HepG2 (cell line): ENCODE measurements around the gene EFEMP2. TPM values are rescaled to one million over a fixed set of nuclear protein-coding genes. Genes with fewer than 3 reads are reported as not detected.

Experiments
- AGO2 ChIP-seq: fragments of 200-400 bp; formaldehyde crosslinking; optimal IDR thresholded peaks from 2 replicates; pipeline ENCODE3; 2017; ENCODE audit warnings: mild to moderate bottlenecking, low read depth, low read length, moderate library complexity
- ATRX ChIP-seq: sonication (generic); formaldehyde crosslinking; IDR thresholded peaks from 2 replicates; pipeline ENCODE4 v1.4.0; 2020; ENCODE audit warnings: missing genetic modification reagents, borderline replicate concordance
- CHD2 ChIP-seq: IDR thresholded peaks from 2 replicates; pipeline ENCODE4 v1.6.1; 2011; ENCODE audit warnings: low read depth, low read length, improper control_type of control experiment
- FLYWCH1 ChIP-seq: sonication (generic); formaldehyde crosslinking; IDR thresholded peaks from 2 replicates; pipeline ENCODE4 v1.8.1; 2023; ENCODE audit warnings: mild to moderate bottlenecking, missing genetic modification reagents
- FOSL1 ChIP-seq: sonication (generic); formaldehyde crosslinking; IDR thresholded peaks from 2 replicates; pipeline ENCODE4 v1.9.0; 2021; ENCODE audit warnings: missing genetic modification reagents, borderline replicate concordance
- GABPB1 ChIP-seq: IDR thresholded peaks from 2 replicates; pipeline ENCODE4 v1.6.1; 2016; ENCODE audit warnings: mild to moderate bottlenecking, missing genetic modification reagents, moderate library complexity, missing compliant biosample characterization
- KDM1A ChIP-seq: IDR thresholded peaks from 2 replicates; pipeline ENCODE4 v1.6.1; 2016; ENCODE audit warnings: missing compliant biosample characterization
- MEIS2 ChIP-seq: sonication (generic); formaldehyde crosslinking; IDR thresholded peaks from 2 replicates; pipeline ENCODE4 v1.9.0; 2021; ENCODE audit warnings: mild to moderate bottlenecking, missing genetic modification reagents
- SETDB1 ChIP-seq: sonication (generic); formaldehyde crosslinking; IDR thresholded peaks from 2 replicates; pipeline ENCODE4 v1.5.1; 2020; ENCODE audit warnings: missing genetic modification reagents, mild to moderate bottlenecking, borderline replicate concordance
- U2AF1 ChIP-seq: fragments of 200-400 bp; formaldehyde crosslinking; optimal IDR thresholded peaks from 2 replicates; pipeline ENCODE3; 2017; ENCODE audit warnings: mild to moderate bottlenecking, low read depth, low read length
- ZFP82 ChIP-seq: sonication (generic); formaldehyde crosslinking; IDR thresholded peaks from 2 replicates; pipeline ENCODE4 v1.5.1; 2020; ENCODE audit warnings: mild to moderate bottlenecking, missing genetic modification reagents, borderline replicate concordance
- ZNF20 ChIP-seq: sonication (generic); formaldehyde crosslinking; IDR thresholded peaks from 2 replicates; pipeline ENCODE4 v1.4.0; 2020; ENCODE audit warnings: mild to moderate bottlenecking, moderate library complexity, missing genetic modification reagents
- ZNF605 ChIP-seq: sonication (generic); formaldehyde crosslinking; IDR thresholded peaks from 2 replicates; pipeline ENCODE4 v1.8.0; 2022; ENCODE audit warnings: mild to moderate bottlenecking, missing genetic modification reagents
- ZNF816 ChIP-seq: sonication (generic); formaldehyde crosslinking; IDR thresholded peaks from 2 replicates; pipeline ENCODE4 v1.8.0; 2022; ENCODE audit warnings: missing genetic modification reagents, mild to moderate bottlenecking, borderline replicate concordance
- polyA plus RNA-seq, 8 experiments: library from polyadenylated mRNA; depleted of rRNA in 3 of 8; stranded (reverse) in 7 of 8; unstranded in 1 of 8; fragments of >200 nt; fragmentation: Illumina TruSeq in 4 of 8; extraction: Trizol in 4 of 8; gene quantifications; 2 replicates each; pipeline versions ENCODE4 v1.2.1 to v1.2.3, GENCODE V29; 2011 to 2016; ENCODE audit warnings: low read depth in 4 of 8, missing spikeins in 1 of 8, mixed read lengths in 1 of 8; ENCODE audit not compliant: insufficient read depth in 1 of 8
- total RNA-seq, 5 experiments: library from RNA; depleted of rRNA; stranded (reverse); fragments of >200 nt; fragmentation: Illumina TruSeq; extraction: Trizol; gene quantifications; 2 replicates each; pipeline ENCODE4 v1.2.3, GENCODE V29; 2016; ENCODE audit warnings: low read depth in 1 of 5
- TF ChIP-seq, protein P1 (sequence below): sonication (generic); formaldehyde crosslinking; IDR thresholded peaks from 2 replicates; pipeline ENCODE4 v1.4.0; 2020; ENCODE audit warnings: missing genetic modification reagents
- TF ChIP-seq, protein P2 (sequence below): IDR thresholded peaks from 2 replicates; pipeline ENCODE4 v1.6.1; 2016; ENCODE audit warnings: mild to moderate bottlenecking
- TF ChIP-seq, protein P3 (sequence below): sonication (generic); formaldehyde crosslinking; conservative IDR thresholded peaks from 2 replicates; pipeline ENCODE4 v1.8.0; 2022; ENCODE audit warnings: low read depth, missing genetic modification reagents
- TF ChIP-seq, protein P4 (sequence below): sonication (generic); formaldehyde crosslinking; IDR thresholded peaks from 2 replicates; pipeline ENCODE4 v1.8.0; 2022; ENCODE audit warnings: missing genetic modification reagents, low read depth, mild to moderate bottlenecking, borderline replicate concordance
- TF ChIP-seq, protein P5 (sequence below): sonication (generic); formaldehyde crosslinking; IDR thresholded peaks from 2 replicates; pipeline ENCODE4 v1.4.0; 2020; ENCODE audit warnings: mild to moderate bottlenecking, missing genetic modification reagents, borderline replicate concordance

The EFEMP2 gene
- total and polyA plus RNA-seq, 2 of the 13 experiments (the other 11 are each of a cell fraction or from before 2014, with no cell fraction given), result 7.4 to 29.7 TPM

DNA sequence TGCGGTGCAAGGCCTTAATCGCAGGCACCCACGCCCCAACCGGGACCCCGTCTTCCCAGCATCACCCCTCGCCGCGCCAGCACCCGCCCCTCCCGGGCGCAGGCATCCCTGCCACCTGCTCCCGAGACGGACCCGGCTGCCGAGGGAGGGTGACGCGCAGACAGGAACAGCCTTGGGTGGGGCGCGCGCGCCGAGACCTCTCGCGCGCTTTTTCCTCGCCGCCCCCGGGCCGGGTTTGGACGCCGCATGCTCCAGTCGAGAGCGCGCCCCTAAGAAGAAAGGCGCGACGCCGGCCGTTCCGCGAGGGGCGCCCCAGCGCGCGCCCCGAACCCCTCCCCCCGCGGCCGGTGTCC, 15.1 kb downstream of the EFEMP2 start (continued):
- TF ChIP-seq, protein P1, sequence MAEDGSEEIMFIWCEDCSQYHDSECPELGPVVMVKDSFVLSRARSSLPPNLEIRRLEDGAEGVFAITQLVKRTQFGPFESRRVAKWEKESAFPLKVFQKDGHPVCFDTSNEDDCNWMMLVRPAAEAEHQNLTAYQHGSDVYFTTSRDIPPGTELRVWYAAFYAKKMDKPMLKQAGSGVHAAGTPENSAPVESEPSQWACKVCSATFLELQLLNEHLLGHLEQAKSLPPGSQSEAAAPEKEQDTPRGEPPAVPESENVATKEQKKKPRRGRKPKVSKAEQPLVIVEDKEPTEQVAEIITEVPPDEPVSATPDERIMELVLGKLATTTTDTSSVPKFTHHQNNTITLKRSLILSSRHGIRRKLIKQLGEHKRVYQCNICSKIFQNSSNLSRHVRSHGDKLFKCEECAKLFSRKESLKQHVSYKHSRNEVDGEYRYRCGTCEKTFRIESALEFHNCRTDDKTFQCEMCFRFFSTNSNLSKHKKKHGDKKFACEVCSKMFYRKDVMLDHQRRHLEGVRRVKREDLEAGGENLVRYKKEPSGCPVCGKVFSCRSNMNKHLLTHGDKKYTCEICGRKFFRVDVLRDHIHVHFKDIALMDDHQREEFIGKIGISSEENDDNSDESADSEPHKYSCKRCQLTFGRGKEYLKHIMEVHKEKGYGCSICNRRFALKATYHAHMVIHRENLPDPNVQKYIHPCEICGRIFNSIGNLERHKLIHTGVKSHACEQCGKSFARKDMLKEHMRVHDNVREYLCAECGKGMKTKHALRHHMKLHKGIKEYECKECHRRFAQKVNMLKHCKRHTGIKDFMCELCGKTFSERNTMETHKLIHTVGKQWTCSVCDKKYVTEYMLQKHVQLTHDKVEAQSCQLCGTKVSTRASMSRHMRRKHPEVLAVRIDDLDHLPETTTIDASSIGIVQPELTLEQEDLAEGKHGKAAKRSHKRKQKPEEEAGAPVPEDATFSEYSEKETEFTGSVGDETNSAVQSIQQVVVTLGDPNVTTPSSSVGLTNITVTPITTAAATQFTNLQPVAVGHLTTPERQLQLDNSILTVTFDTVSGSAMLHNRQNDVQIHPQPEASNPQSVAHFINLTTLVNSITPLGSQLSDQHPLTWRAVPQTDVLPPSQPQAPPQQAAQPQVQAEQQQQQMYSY (CRISPR knock-in tag), result no peak
- TF ChIP-seq, protein P2, sequence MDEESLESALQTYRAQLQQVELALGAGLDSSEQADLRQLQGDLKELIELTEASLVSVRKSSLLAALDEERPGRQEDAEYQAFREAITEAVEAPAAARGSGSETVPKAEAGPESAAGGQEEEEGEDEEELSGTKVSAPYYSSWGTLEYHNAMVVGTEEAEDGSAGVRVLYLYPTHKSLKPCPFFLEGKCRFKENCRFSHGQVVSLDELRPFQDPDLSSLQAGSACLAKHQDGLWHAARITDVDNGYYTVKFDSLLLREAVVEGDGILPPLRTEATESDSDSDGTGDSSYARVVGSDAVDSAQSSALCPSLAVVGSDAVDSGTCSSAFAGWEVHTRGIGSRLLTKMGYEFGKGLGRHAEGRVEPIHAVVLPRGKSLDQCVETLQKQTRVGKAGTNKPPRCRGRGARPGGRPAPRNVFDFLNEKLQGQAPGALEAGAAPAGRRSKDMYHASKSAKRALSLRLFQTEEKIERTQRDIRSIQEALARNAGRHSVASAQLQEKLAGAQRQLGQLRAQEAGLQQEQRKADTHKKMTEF (CRISPR knock-in tag), result no peak
- TF ChIP-seq ZFP82 (CRISPR knock-in tag) (peak; percentile 80; the same call in 1 of the 2 replicates), MEIS2 (CRISPR knock-in tag) (no peak; the same call in 1 of the 2 replicates), ZNF605 (CRISPR knock-in tag) (no peak), U2AF1 (no peak), CHD2 (no peak), ATRX (CRISPR knock-in tag) (no peak), ZNF20 (CRISPR knock-in tag) (no peak), AGO2 (peak; percentile 96), KDM1A (no peak), GABPB1 (CRISPR knock-in tag) (no peak), FOSL1 (CRISPR knock-in tag) (no peak), FLYWCH1 (no peak), SETDB1 (CRISPR knock-in tag) (no peak), ZNF816 (CRISPR knock-in tag) (peak; percentile 46)
- TF ChIP-seq, protein P3, sequence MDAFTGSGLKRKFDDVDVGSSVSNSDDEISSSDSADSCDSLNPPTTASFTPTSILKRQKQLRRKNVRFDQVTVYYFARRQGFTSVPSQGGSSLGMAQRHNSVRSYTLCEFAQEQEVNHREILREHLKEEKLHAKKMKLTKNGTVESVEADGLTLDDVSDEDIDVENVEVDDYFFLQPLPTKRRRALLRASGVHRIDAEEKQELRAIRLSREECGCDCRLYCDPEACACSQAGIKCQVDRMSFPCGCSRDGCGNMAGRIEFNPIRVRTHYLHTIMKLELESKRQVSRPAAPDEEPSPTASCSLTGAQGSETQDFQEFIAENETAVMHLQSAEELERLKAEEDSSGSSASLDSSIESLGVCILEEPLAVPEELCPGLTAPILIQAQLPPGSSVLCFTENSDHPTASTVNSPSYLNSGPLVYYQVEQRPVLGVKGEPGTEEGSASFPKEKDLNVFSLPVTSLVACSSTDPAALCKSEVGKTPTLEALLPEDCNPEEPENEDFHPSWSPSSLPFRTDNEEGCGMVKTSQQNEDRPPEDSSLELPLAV (CRISPR knock-in tag), result no peak
- TF ChIP-seq, protein P4, sequence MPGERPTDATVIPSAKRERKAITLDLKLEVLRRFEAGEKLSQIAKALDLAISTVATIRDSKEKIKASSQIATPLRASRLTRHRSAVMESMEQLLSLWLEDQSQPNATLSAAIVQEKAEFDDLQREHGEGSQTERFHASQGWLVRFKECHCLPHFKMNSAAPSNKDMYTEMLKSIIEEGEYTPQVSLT (CRISPR knock-in tag), result no peak
- TF ChIP-seq, protein P5, sequence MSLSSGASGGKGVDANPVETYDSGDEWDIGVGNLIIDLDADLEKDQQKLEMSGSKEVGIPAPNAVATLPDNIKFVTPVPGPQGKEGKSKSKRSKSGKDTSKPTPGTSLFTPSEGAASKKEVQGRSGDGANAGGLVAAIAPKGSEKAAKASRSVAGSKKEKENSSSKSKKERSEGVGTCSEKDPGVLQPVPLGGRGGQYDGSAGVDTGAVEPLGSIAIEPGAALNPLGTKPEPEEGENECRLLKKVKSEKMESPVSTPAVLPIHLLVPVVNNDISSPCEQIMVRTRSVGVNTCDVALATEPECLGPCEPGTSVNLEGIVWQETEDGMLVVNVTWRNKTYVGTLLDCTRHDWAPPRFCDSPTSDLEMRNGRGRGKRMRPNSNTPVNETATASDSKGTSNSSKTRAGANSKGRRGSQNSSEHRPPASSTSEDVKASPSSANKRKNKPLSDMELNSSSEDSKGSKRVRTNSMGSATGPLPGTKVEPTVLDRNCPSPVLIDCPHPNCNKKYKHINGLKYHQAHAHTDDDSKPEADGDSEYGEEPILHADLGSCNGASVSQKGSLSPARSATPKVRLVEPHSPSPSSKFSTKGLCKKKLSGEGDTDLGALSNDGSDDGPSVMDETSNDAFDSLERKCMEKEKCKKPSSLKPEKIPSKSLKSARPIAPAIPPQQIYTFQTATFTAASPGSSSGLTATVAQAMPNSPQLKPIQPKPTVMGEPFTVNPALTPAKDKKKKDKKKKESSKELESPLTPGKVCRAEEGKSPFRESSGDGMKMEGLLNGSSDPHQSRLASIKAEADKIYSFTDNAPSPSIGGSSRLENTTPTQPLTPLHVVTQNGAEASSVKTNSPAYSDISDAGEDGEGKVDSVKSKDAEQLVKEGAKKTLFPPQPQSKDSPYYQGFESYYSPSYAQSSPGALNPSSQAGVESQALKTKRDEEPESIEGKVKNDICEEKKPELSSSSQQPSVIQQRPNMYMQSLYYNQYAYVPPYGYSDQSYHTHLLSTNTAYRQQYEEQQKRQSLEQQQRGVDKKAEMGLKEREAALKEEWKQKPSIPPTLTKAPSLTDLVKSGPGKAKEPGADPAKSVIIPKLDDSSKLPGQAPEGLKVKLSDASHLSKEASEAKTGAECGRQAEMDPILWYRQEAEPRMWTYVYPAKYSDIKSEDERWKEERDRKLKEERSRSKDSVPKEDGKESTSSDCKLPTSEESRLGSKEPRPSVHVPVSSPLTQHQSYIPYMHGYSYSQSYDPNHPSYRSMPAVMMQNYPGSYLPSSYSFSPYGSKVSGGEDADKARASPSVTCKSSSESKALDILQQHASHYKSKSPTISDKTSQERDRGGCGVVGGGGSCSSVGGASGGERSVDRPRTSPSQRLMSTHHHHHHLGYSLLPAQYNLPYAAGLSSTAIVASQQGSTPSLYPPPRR (CRISPR knock-in tag), result no peak
